ENCODE data around the gene SLC6A1. TPM values are rescaled to one million over a fixed set of nuclear protein-coding genes. Genes with fewer than 3 reads are reported as not detected.
A peak's percentile ranks its signal among the peaks of the same experiment; 100 is the strongest.
"Not testable (repeated sequence)": the region's sequence is repeated elsewhere in the genome, so short reads cannot be mapped to it uniquely, and the experiment has no call there.

Gene SLC6A1
- total RNA-seq, 1 experiment from 2014 or later = not detected

- Mint-ChIP-seq H3K27me3 (ENCODE audit: unreplicated experiment) (peaks cover 14% of the 10 kb centered on the region), H3K4me1 (ENCODE audit: low read depth, unreplicated experiment) (no peaks in the 10 kb centered on the region), H3K36me3 (ENCODE audit: insufficient read depth, unreplicated experiment) (no peaks in the 10 kb centered on the region), H3K27ac (ENCODE audit: unreplicated experiment) (no peak overlapping the region), H3K4me3 (ENCODE audit: low read depth, unreplicated experiment) (no peak overlapping the region), H3K9me3 (ENCODE audit: low read depth, unreplicated experiment) (peaks cover 5% of the 10 kb centered on the region)
- no TSS peak for BruUV-seq (replicated peaks)
- TF ChIP-seq CTCF (IDR thresholded peaks at IDR 0.05; ENCODE audit: unreplicated experiment) = peak; percentile 91
- intact Hi-C loops (cut with micrococcal nuclease; ENCODE audit: unreplicated experiment) = loop anchor here (10.0 kb wide), 1 partner anchor 144 kb away; no protein-coding TSS in a partner anchor
- DNase-seq = peak; percentile 78
- CTCF ChIA-PET = interaction anchor here (0.7 to 1.6 kb wide), 4 partner anchors 36 to 274 kb away, joined by 3 to 10 read pairs (median 4); no protein-coding TSS in a partner anchor
These were observed 68.1 kb downstream of the SLC6A1 start for GRCh38 chr3:11060500-11061251.

DNA sequence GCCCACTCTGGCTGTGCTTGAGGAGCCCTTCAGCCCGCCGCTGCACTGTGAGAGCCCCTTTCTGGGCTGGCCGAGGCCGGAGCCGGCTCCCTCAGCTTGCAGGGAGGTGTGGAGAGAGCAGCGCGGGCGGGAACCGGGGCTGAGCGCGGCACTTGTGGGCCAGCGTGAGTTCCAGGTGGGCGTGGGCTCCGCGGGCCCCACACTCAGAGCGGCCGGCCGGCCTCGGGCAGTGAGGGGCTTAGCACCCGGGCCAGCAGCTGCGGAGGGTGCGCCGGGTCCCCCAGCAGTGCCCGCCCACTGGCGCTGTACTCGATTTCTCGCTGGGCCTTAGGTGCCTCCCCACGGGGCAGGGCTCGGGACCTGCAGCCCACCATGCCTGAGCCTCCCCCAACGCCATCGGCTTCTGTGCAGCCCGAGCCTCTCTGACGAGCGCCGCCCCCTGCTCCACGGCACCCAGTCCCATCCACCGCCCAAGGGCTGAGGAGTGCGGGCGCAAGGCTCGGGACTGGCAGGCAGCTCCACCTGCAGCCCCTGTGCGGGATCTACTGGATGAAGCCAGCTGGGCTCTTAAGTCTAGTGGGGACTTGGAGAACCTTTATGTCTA is 68.8 kb downstream of the SLC6A1 start:
- intact Hi-C loops (cut with micrococcal nuclease; ENCODE audit: unreplicated experiment) = loop anchor here (10.0 kb wide), 1 partner anchor 143 kb away; no protein-coding TSS in a partner anchor
- H3K27ac Mint-ChIP-seq (ENCODE audit: unreplicated experiment); H3K9me3 Mint-ChIP-seq (ENCODE audit: low read depth, unreplicated experiment); H3K4me1 Mint-ChIP-seq (ENCODE audit: low read depth, unreplicated experiment); DNase-seq; H3K36me3 Mint-ChIP-seq (ENCODE audit: insufficient read depth, unreplicated experiment); BruUV-seq (replicated peaks); H3K4me3 Mint-ChIP-seq (ENCODE audit: low read depth, unreplicated experiment): not testable (repeated sequence)
- peaks cover 14% of the 10 kb centered on the region for H3K27me3 Mint-ChIP-seq (ENCODE audit: unreplicated experiment)
- CTCF ChIA-PET = interaction anchor here (0.7 to 1.6 kb wide), 3 partner anchors 35 to 144 kb away, joined by 3 to 10 read pairs (median 3); no protein-coding TSS in a partner anchor

- no TSS peak for BruUV-seq (replicated peaks)
- CTCF ChIA-PET = no interaction called here
These were observed 70.2 kb downstream of the SLC6A1 start for GRCh38 chr3:11062704-11063103.

DNA sequence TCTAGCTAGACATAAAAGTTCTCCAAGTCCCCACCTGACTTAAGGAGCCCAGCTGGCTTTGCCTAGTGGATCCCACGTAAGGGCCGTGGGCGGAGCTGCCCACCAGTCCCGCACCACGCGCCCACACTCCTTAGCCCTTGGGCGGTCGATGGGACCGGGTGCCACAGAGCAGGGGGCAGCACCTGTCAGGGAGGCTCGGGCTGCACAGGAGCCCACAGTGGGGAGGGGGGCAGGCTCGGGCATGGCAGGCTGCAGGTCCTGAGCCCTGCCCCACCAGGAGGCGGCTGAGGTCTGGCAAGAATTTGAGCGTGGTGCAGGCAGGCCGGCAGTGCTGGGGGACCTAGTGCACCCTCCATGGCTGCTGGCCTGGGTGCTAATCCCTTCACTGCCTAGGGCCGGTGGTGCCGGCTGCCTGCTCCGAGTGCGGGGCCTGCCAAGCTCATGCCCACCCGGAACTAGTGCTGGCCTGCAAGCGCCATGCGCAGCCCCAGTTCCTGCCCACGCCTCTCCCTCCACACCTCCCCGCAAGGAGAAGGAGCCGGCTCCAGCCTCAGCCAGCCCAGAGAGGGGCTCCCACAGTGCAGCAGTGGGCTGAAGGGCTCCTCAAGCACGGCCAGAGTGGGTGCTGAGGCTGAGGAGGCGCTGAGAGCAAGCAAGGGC is 78.7 kb downstream of the SLC6A1 start:
- H3K27me3 Mint-ChIP-seq (ENCODE audit: unreplicated experiment) = peaks cover 33% of the 10 kb centered on the region
- CTCF ChIA-PET = no interaction called here
- no peak for TF ChIP-seq CTCF (IDR thresholded peaks at IDR 0.05; ENCODE audit: unreplicated experiment)
- DNase-seq = no peak
- BruUV-seq (replicated peaks) = no TSS peak
- no peak overlapping the region for H3K27ac Mint-ChIP-seq (ENCODE audit: unreplicated experiment)
- H3K36me3 Mint-ChIP-seq (ENCODE audit: insufficient read depth, unreplicated experiment) = no peaks in the 10 kb centered on the region
- H3K4me3 Mint-ChIP-seq (ENCODE audit: low read depth, unreplicated experiment) = no peak overlapping the region
- intact Hi-C loops (cut with micrococcal nuclease; ENCODE audit: unreplicated experiment) = no loop called here
- no peaks in the 10 kb centered on the region for H3K4me1 Mint-ChIP-seq (ENCODE audit: low read depth, unreplicated experiment)
- H3K9me3 Mint-ChIP-seq (ENCODE audit: low read depth, unreplicated experiment) = peaks cover 4% of the 10 kb centered on the region

More at GRCh38 chr3:11062704-11063103, 70.2 kb downstream of the SLC6A1 start:
- DNase-seq = no peak
- H3K27me3 Mint-ChIP-seq (ENCODE audit: unreplicated experiment) = peaks cover 14% of the 10 kb centered on the region
- no peaks in the 10 kb centered on the region for H3K36me3 Mint-ChIP-seq (ENCODE audit: insufficient read depth, unreplicated experiment)
- no peak for TF ChIP-seq CTCF (IDR thresholded peaks at IDR 0.05; ENCODE audit: unreplicated experiment)
- peaks cover 5% of the 10 kb centered on the region for H3K9me3 Mint-ChIP-seq (ENCODE audit: low read depth, unreplicated experiment)
- no peak overlapping the region for H3K27ac Mint-ChIP-seq (ENCODE audit: unreplicated experiment)
- no peaks in the 10 kb centered on the region for H3K4me1 Mint-ChIP-seq (ENCODE audit: low read depth, unreplicated experiment)
- intact Hi-C loops (cut with micrococcal nuclease; ENCODE audit: unreplicated experiment) = loop anchor here (10.0 kb wide), 1 partner anchor 142 kb away; no protein-coding TSS in a partner anchor
- no peak overlapping the region for H3K4me3 Mint-ChIP-seq (ENCODE audit: low read depth, unreplicated experiment)

All from Calu3 (cell line).